Muscle of leg (tissue), 11 donors: ENCODE results near the gene ALG2. TPM values are rescaled to one million over a fixed set of nuclear protein-coding genes. Genes with fewer than 3 reads are reported as not detected.
A peak's percentile ranks its signal among the peaks of the same experiment; 100 is the strongest.

Experiments used
- DNase-seq: peaks from one replicate; pipeline ENCODE4 v3.0.0; 2013
- H3K27ac ChIP-seq: one replicate; pipeline ENCODE4 v1.5.1; 2013; ENCODE audit warnings: mild to moderate bottlenecking, low read length, control low read depth
- H3K27me3 ChIP-seq: one replicate; pipeline ENCODE4 v1.6.1; 2013; ENCODE audit warnings: low read length; ENCODE audit not compliant: control insufficient read depth, insufficient read depth
- H3K36me3 ChIP-seq: one replicate; pipeline ENCODE4 v1.6.1; 2013; ENCODE audit warnings: low read length; ENCODE audit not compliant: control insufficient read depth, insufficient read depth
- H3K4me1 ChIP-seq: one replicate; pipeline ENCODE4 v1.6.1; 2013; ENCODE audit warnings: low read length; ENCODE audit not compliant: control insufficient read depth, insufficient read depth
- H3K4me3 ChIP-seq: one replicate; pipeline ENCODE4 v1.5.1; 2013; ENCODE audit warnings: low read length, control low read depth
- H3K9me3 ChIP-seq: replicated peaks from 2 replicates; pipeline ENCODE4 v1.6.1; 2013; ENCODE audit warnings: low read depth, low read length; ENCODE audit not compliant: control insufficient read depth
- WGBS: methylation state at CpG from one replicate; pipeline ENCODE4 v1.1.5; 2013; ENCODE audit warnings: missing lambda C conversion rate; ENCODE audit not compliant: insufficient coverage; 5-methylcytosine and 5-hydroxymethylcytosine counted together
- polyA plus RNA-seq, 8 donors: library from polyadenylated mRNA; unstranded; fragments of 120-200 nt; gene quantifications; one replicate each; pipeline versions ENCODE4 v1.2.1 to v1.2.3, GENCODE V29; 2013; ENCODE audit warnings: inconsistent platforms in 1 of 8, low replicate concordance in 1 of 8; ENCODE audit not compliant: insufficient read length in 8 of 8, insufficient read depth in 1 of 8
- total RNA-seq: library from RNA; stranded (reverse); fragments of 120-200 nt; gene quantifications from one replicate; pipeline ENCODE4 v1.2.4, GENCODE V29; 2013

The ALG2 gene
- total and polyA plus RNA-seq, 9 donors: 17.3 to 22.5 (median 19.6) TPM

- Histone ChIP-seq H3K9me3 (no peaks in the 10 kb centered on the region), H3K4me3 (no peak overlapping the region), H3K4me1 (peaks cover 25% of the 10 kb centered on the region), H3K36me3 (no peaks in the 10 kb centered on the region), H3K27me3 (no peaks in the 10 kb centered on the region), H3K27ac (no peak overlapping the region)
- DNase-seq: no peak
- 60% methylated on average over 1 of the region's 5 CpGs for WGBS
Observed at GRCh38 chr9:99185348-99185632, 36.5 kb downstream of the ALG2 start.

- 47% methylated on average over 21 of the region's 29 CpGs for WGBS
- no peak overlapping the region for H3K27ac ChIP-seq
- DNase-seq: peak; percentile 98
- no peaks in the 10 kb centered on the region for H3K36me3 ChIP-seq
- peaks cover 21% of the 10 kb centered on the region for H3K4me1 ChIP-seq
- peak overlapping the region; percentile 23 for H3K4me3 ChIP-seq
- no peaks in the 10 kb centered on the region for H3K9me3 ChIP-seq
- no peaks in the 10 kb centered on the region for H3K27me3 ChIP-seq
Observed at GRCh38 chr9:99184475-99185347, 37.0 kb downstream of the ALG2 start.

GRCh38 chr9:99184110-99184474, 37.6 kb downstream of the ALG2 start:
- Histone ChIP-seq H3K4me3 (no peak overlapping the region), H3K9me3 (no peaks in the 10 kb centered on the region), H3K4me1 (peaks cover 26% of the 10 kb centered on the region), H3K27ac (no peak overlapping the region), H3K27me3 (no peaks in the 10 kb centered on the region), H3K36me3 (no peaks in the 10 kb centered on the region)
- 41% methylated on average over 5 of the region's 10 CpGs for WGBS
- DNase-seq: no peak

- H3K4me3 ChIP-seq: no peak overlapping the region
- H3K36me3 ChIP-seq: no peaks in the 10 kb centered on the region
- no peak for DNase-seq
- no peaks in the 10 kb centered on the region for H3K9me3 ChIP-seq
- no peak overlapping the region for H3K27ac ChIP-seq
- no CpG with 5 or more reads among the region's 3 CpGs for WGBS
- H3K4me1 ChIP-seq: peaks cover 30% of the 10 kb centered on the region
- H3K27me3 ChIP-seq: no peaks in the 10 kb centered on the region
Observed at GRCh38 chr9:99183616-99184015, 38.1 kb downstream of the ALG2 start.

- Histone ChIP-seq H3K27ac (no peak overlapping the region), H3K36me3 (no peaks in the 10 kb centered on the region), H3K9me3 (no peaks in the 10 kb centered on the region), H3K27me3 (no peaks in the 10 kb centered on the region), H3K4me3 (no peak overlapping the region), H3K4me1 (peaks cover 30% of the 10 kb centered on the region)
- no peak for DNase-seq
- WGBS: 76% methylated on average over 3 of the region's 3 CpGs
Observed at GRCh38 chr9:99182356-99182755, 39.4 kb downstream of the ALG2 start.

- WGBS: no CpG with 5 or more reads among the region's 4 CpGs
- Histone ChIP-seq H3K9me3 (no peaks in the 10 kb centered on the region), H3K36me3 (no peaks in the 10 kb centered on the region), H3K4me1 (peaks cover 30% of the 10 kb centered on the region), H3K27ac (no peak overlapping the region), H3K4me3 (no peak overlapping the region), H3K27me3 (no peaks in the 10 kb centered on the region)
- no peak for DNase-seq
Observed at GRCh38 chr9:99181621-99182020, 40.1 kb downstream of the ALG2 start.

GRCh38 chr9:99181206-99181605, 40.5 kb downstream of the ALG2 start:
- DNase-seq: no peak
- H3K27ac ChIP-seq: no peak overlapping the region
- peaks cover 30% of the 10 kb centered on the region for H3K4me1 ChIP-seq
- H3K27me3 ChIP-seq: no peaks in the 10 kb centered on the region
- no peaks in the 10 kb centered on the region for H3K36me3 ChIP-seq
- H3K9me3 ChIP-seq: no peaks in the 10 kb centered on the region
- 40% methylated on average over 1 of the region's 2 CpGs for WGBS
- H3K4me3 ChIP-seq: no peak overlapping the region

GRCh38 chr9:99180662-99181061, 41.1 kb downstream of the ALG2 start:
- H3K4me1 ChIP-seq: peaks cover 30% of the 10 kb centered on the region
- no peaks in the 10 kb centered on the region for H3K27me3 ChIP-seq
- no peak overlapping the region for H3K27ac ChIP-seq
- no peaks in the 10 kb centered on the region for H3K36me3 ChIP-seq
- DNase-seq: no peak
- H3K4me3 ChIP-seq: no peak overlapping the region
- no peaks in the 10 kb centered on the region for H3K9me3 ChIP-seq
- 71% methylated on average over 6 of the region's 9 CpGs for WGBS

- Histone ChIP-seq H3K27me3 (no peaks in the 10 kb centered on the region), H3K4me1 (peaks cover 30% of the 10 kb centered on the region), H3K27ac (no peak overlapping the region), H3K4me3 (no peak overlapping the region), H3K36me3 (no peaks in the 10 kb centered on the region), H3K9me3 (no peaks in the 10 kb centered on the region)
- DNase-seq: no peak
- WGBS: no CpG with 5 or more reads among the region's 1 CpG
Observed at GRCh38 chr9:99180199-99180598, 41.5 kb downstream of the ALG2 start.

GRCh38 chr9:99178912-99179872, 42.5 kb downstream of the ALG2 start:
- no peaks in the 10 kb centered on the region for H3K27me3 ChIP-seq
- WGBS: 67% methylated on average over 11 of the region's 17 CpGs
- DNase-seq: no peak
- no peaks in the 10 kb centered on the region for H3K9me3 ChIP-seq
- H3K27ac ChIP-seq: no peak overlapping the region
- H3K4me1 ChIP-seq: peaks cover 21% of the 10 kb centered on the region
- no peak overlapping the region for H3K4me3 ChIP-seq
- H3K36me3 ChIP-seq: no peaks in the 10 kb centered on the region
